Measurements from ENCODE around the gene EP300. TPM values are rescaled to one million over a fixed set of nuclear protein-coding genes. Genes with fewer than 3 reads are reported as not detected.

The EP300 gene
- total and polyA plus RNA-seq, 2 of the 8 experiments (the other 6 are each of a cell fraction or from before 2014, with no cell fraction given), result 39.5 to 109 TPM

DNA sequence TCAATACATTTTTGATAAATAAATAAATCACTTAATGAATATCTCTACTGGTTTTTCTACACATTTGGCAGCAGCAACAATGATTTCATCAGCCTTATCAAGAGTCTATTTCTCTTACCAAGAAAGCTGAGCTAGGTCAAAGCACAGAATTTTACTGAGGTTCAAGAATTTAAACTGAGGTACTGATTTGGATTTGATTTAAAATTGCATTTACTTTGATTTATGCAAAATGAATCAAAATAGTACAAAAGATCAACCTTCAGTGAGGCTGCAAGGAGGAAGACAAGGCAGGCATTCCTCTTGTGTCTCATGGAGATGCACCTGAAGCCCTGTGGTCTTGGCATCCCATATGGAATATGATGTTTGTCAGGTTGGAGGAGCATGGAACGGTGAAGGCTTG is 15.5 kb upstream of the EP300 start:
- H3K36me3 ChIP-seq (ENCODE audit: control insufficient read depth in 2 of 4, insufficient read depth in 4 of 4, low read length in 3 of 4), result no peaks in the 10 kb centered on the region
- H2BK120ac ChIP-seq (replicated peaks; ENCODE audit: low read depth, low read length), result no peak overlapping the region
- POLR2A ChIA-PET (ENCODE audit: partially characterized antibody), result no interaction called here
- H2AK5ac ChIP-seq (ENCODE audit: low read depth, low read length), result no peak overlapping the region
- no peaks in the 10 kb centered on the region for H4K20me1 ChIP-seq (replicated peaks in 1 of 2; ENCODE audit: control insufficient read depth in 1 of 2, insufficient read depth in 2 of 2, low read length in 2 of 2)
- H3K27ac ChIP-seq (ENCODE audit: low read depth, low read length), result no peak overlapping the region
- no peak overlapping the region for H4K5ac ChIP-seq (ENCODE audit: insufficient read length, low read depth, low read length)
- H3K4me2 ChIP-seq (ENCODE audit: insufficient read depth in 1 of 2, low read depth in 2 of 2, low read length in 2 of 2), result no peak overlapping the region
- no peak overlapping the region for H4K8ac ChIP-seq (ENCODE audit: extremely low read depth, insufficient read depth, low read length)
- no peak overlapping the region for H4K91ac ChIP-seq (replicated peaks; ENCODE audit: insufficient read length, low read length)
- H3K9me3 ChIP-seq (ENCODE audit: insufficient read depth in 2 of 2, low read depth in 1 of 2, low read length in 1 of 2), result no peaks in the 10 kb centered on the region
- CTCF ChIA-PET (ENCODE audit: partially characterized antibody), result interaction anchor here (0.7 to 1.0 kb wide), 2 partner anchors 10 to 93 kb away, joined by 3 read pairs; no protein-coding TSS in a partner anchor
- H3K18ac ChIP-seq (ENCODE audit: extremely low read depth, low read length), result no peak overlapping the region
- H2AFZ ChIP-seq (ENCODE audit: low read length), result no peak overlapping the region
- no peak overlapping the region for H3K9ac ChIP-seq (replicated peaks in 1 of 4; ENCODE audit: extremely low read depth in 1 of 4, low read depth in 3 of 4, low read length in 3 of 4)
- H3K27me3 ChIP-seq (replicated peaks in 1 of 4; ENCODE audit: control insufficient read depth in 3 of 4, extremely low read depth in 1 of 4, insufficient read depth in 3 of 4, low read length in 3 of 4), result no peaks in the 10 kb centered on the region
- H2BK5ac ChIP-seq (ENCODE audit: low read depth, low read length), result no peak overlapping the region
- no peaks in the 10 kb centered on the region for H3K23me2 ChIP-seq (ENCODE audit: low read depth, low read length)
- H2BK15ac ChIP-seq (ENCODE audit: low read length), result no peak overlapping the region
- no peak overlapping the region for H3K23ac ChIP-seq (ENCODE audit: insufficient read length)
- no peak overlapping the region for H3K14ac ChIP-seq (ENCODE audit: insufficient read length)
- no peak overlapping the region for H3K56ac ChIP-seq (replicated peaks; ENCODE audit: insufficient read length, low read depth, low read length)
- H3K4me1 ChIP-seq (replicated peaks in 1 of 4; ENCODE audit: control insufficient read depth in 3 of 4, insufficient read depth in 4 of 4, low read length in 3 of 4), result no peaks in the 10 kb centered on the region
- H2BK20ac ChIP-seq (ENCODE audit: low read length), result no peak overlapping the region
- no peak overlapping the region for H3K4me3 ChIP-seq (ENCODE audit: extremely low read depth in 1 of 4, insufficient read depth in 2 of 4, low read depth in 3 of 4, low read length in 4 of 4)
- DNase-seq (ENCODE audit: low read depth in 1 of 2, low spot score in 2 of 2) (no peak), FAIRE-seq (no peak)
- H3K79me2 ChIP-seq (ENCODE audit: control insufficient read depth in 1 of 2, insufficient read depth in 2 of 2, low read length in 2 of 2), result no peaks in the 10 kb centered on the region
- no peak overlapping the region for H3K4ac ChIP-seq (replicated peaks; ENCODE audit: insufficient read length, low read depth, low read length)
- H3K79me1 ChIP-seq (ENCODE audit: low read depth, low read length), result no peaks in the 10 kb centered on the region
- 83% methylated on average over 1 of the region's 1 CpG; no CpG with 5 or more reads in 1 of the 2 experiments for WGBS, 2 experiments (ENCODE audit: extremely low coverage in 1 of 2, insufficient coverage in 1 of 2, insufficient read length in 1 of 2, insufficient replicate concordance in 2 of 2, low coverage in 1 of 2, low lambda C conversion rate in 2 of 2, missing lambda C conversion rate in 1 of 2)
- H2BK12ac ChIP-seq (ENCODE audit: low read depth, low read length), result no peak overlapping the region
- TF ChIP-seq NRF1 (IDR thresholded peaks at IDR 0.05; ENCODE audit: low read depth, low read length), result no peak
- TF ChIP-seq CTBP2 (IDR thresholded peaks at IDR 0.05; ENCODE audit: borderline replicate concordance, insufficient read depth, insufficient read length, low read length), result no peak
- TF ChIP-seq TCF12 (IDR thresholded peaks at IDR 0.05; ENCODE audit: low read depth, low read length), result no peak
- no peak for TF ChIP-seq NANOG (IDR thresholded peaks at IDR 0.05; ENCODE audit: insufficient read depth, low read depth, low read length, poor library complexity, severe bottlenecking)
- TF ChIP-seq SP2 (IDR thresholded peaks at IDR 0.05; ENCODE audit: low read length), result no peak
- TF ChIP-seq SIX5 (IDR thresholded peaks at IDR 0.05; ENCODE audit: low read depth, low read length), result no peak
- TF ChIP-seq, protein P1, sequence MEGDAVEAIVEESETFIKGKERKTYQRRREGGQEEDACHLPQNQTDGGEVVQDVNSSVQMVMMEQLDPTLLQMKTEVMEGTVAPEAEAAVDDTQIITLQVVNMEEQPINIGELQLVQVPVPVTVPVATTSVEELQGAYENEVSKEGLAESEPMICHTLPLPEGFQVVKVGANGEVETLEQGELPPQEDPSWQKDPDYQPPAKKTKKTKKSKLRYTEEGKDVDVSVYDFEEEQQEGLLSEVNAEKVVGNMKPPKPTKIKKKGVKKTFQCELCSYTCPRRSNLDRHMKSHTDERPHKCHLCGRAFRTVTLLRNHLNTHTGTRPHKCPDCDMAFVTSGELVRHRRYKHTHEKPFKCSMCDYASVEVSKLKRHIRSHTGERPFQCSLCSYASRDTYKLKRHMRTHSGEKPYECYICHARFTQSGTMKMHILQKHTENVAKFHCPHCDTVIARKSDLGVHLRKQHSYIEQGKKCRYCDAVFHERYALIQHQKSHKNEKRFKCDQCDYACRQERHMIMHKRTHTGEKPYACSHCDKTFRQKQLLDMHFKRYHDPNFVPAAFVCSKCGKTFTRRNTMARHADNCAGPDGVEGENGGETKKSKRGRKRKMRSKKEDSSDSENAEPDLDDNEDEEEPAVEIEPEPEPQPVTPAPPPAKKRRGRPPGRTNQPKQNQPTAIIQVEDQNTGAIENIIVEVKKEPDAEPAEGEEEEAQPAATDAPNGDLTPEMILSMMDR (IDR thresholded peaks at IDR 0.05; ENCODE audit: control extremely low read depth in 1 of 3, insufficient read depth in 1 of 3, low read depth in 1 of 3, low read length in 3 of 3), result no peak
